Measurements from ENCODE around the gene ST3GAL5. TPM values are rescaled to one million over a fixed set of nuclear protein-coding genes. Genes with fewer than 3 reads are reported as not detected.

ST3GAL5 gene
- total and polyA plus RNA-seq, 2 of the 8 experiments (the other 6 are each of a cell fraction or from before 2014, with no cell fraction given): 1.9 to 4.5 TPM

- FAIRE-seq: no peak
- H3K14ac ChIP-seq (ENCODE audit: insufficient read length): no peak overlapping the region
- POLR2A ChIA-PET (ENCODE audit: partially characterized antibody): interaction anchor here (0.8 kb wide), 1 partner anchor 11 kb away, joined by 3 read pairs; no protein-coding TSS in a partner anchor
- no peak overlapping the region for H4K8ac ChIP-seq (ENCODE audit: extremely low read depth, insufficient read depth, low read length)
- H2BK12ac ChIP-seq (ENCODE audit: low read depth, low read length): no peak overlapping the region
- H2BK15ac ChIP-seq (ENCODE audit: low read length): no peak overlapping the region
- no peaks in the 10 kb centered on the region for H3K4me1 ChIP-seq (replicated peaks in 1 of 4; ENCODE audit: control insufficient read depth in 3 of 4, insufficient read depth in 4 of 4, low read length in 3 of 4)
- no peak overlapping the region for H2BK120ac ChIP-seq (replicated peaks; ENCODE audit: low read depth, low read length)
- WGBS, 2 experiments (ENCODE audit: extremely low coverage in 1 of 2, insufficient coverage in 1 of 2, insufficient read length in 1 of 2, insufficient replicate concordance in 2 of 2, low coverage in 1 of 2, low lambda C conversion rate in 2 of 2, missing lambda C conversion rate in 1 of 2): 82% methylated on average over 10 of the region's 10 CpGs; no CpG with 5 or more reads in 1 of the 2 experiments
- H2AFZ ChIP-seq (ENCODE audit: low read length): no peak overlapping the region
- H3K4ac ChIP-seq (replicated peaks; ENCODE audit: insufficient read length, low read depth, low read length): no peak overlapping the region
- no peak overlapping the region for H2BK5ac ChIP-seq (ENCODE audit: low read depth, low read length)
- H3K9ac ChIP-seq (replicated peaks in 1 of 4; ENCODE audit: extremely low read depth in 1 of 4, low read depth in 3 of 4, low read length in 3 of 4): no peak overlapping the region; a peak in 1 of 7 replicates
- no peak overlapping the region for H3K18ac ChIP-seq (ENCODE audit: extremely low read depth, low read length)
- H3K9me3 ChIP-seq (ENCODE audit: insufficient read depth in 2 of 2, low read depth in 1 of 2, low read length in 1 of 2): no peaks in the 10 kb centered on the region
- no peaks in the 10 kb centered on the region for H3K79me2 ChIP-seq (ENCODE audit: control insufficient read depth in 1 of 2, insufficient read depth in 2 of 2, low read length in 2 of 2)
- H3K23ac ChIP-seq (ENCODE audit: insufficient read length): no peak overlapping the region
- H3K36me3 ChIP-seq (ENCODE audit: control insufficient read depth in 2 of 4, insufficient read depth in 4 of 4, low read length in 3 of 4): no peaks in the 10 kb centered on the region
- no peak for DNase-seq (ENCODE audit: low read depth in 1 of 2, low spot score in 2 of 2)
- no peak overlapping the region for H2BK20ac ChIP-seq (ENCODE audit: low read length)
- no peak overlapping the region for H3K56ac ChIP-seq (replicated peaks; ENCODE audit: insufficient read length, low read depth, low read length)
- no peak overlapping the region for H2AK5ac ChIP-seq (ENCODE audit: low read depth, low read length)
- H3K23me2 ChIP-seq (ENCODE audit: low read depth, low read length): no peaks in the 10 kb centered on the region
- no peak overlapping the region for H4K5ac ChIP-seq (ENCODE audit: insufficient read length, low read depth, low read length)
- TF ChIP-seq RFX5 (IDR thresholded peaks at IDR 0.05; ENCODE audit: borderline replicate concordance, low read depth, low read length) (no peak), CBX8 (IDR thresholded peaks at IDR 0.05; ENCODE audit: borderline replicate concordance, low read depth, low read length) (no peak)
- no peaks in the 10 kb centered on the region for H3K79me1 ChIP-seq (ENCODE audit: low read depth, low read length)
- no peak overlapping the region for H3K4me3 ChIP-seq (ENCODE audit: extremely low read depth in 1 of 4, insufficient read depth in 2 of 4, low read depth in 3 of 4, low read length in 4 of 4)
- no peak overlapping the region for H3K4me2 ChIP-seq (ENCODE audit: insufficient read depth in 1 of 2, low read depth in 2 of 2, low read length in 2 of 2)
- H3K27ac ChIP-seq (ENCODE audit: low read depth, low read length): no peak overlapping the region
- H4K20me1 ChIP-seq (replicated peaks in 1 of 2; ENCODE audit: control insufficient read depth in 1 of 2, insufficient read depth in 2 of 2, low read length in 2 of 2): no peaks in the 10 kb centered on the region
- no peak overlapping the region for H4K91ac ChIP-seq (replicated peaks; ENCODE audit: insufficient read length, low read length)
- CTCF ChIA-PET (ENCODE audit: partially characterized antibody): interaction anchor here (0.6 to 3.8 kb wide), 7 partner anchors 12 to 205 kb away, joined by 3 to 35 read pairs (median 4); no protein-coding TSS in a partner anchor
- no peaks in the 10 kb centered on the region for H3K27me3 ChIP-seq (replicated peaks in 1 of 4; ENCODE audit: control insufficient read depth in 3 of 4, extremely low read depth in 1 of 4, insufficient read depth in 3 of 4, low read length in 3 of 4)
Measured at GRCh38 chr2:85839461-85839860, 49.3 kb downstream of the ST3GAL5 start.

Data from H1 (cell line).